Tibial nerve (tissue), 4 donors: Measurements from ENCODE around the gene DPM1. TPM values are rescaled to one million over a fixed set of nuclear protein-coding genes. Genes with fewer than 3 reads are reported as not detected.

ENCODE experiments used
- DNase-seq, 2 donors: peaks; one replicate each; pipeline ENCODE4 v3.0.0-alpha.2; 2019; ENCODE audit warnings: low spot score in 2 of 2
- H3K27ac ChIP-seq, 4 donors: fragments of 200-600 bp; sonication (generic) in 3 of 4; one replicate each; pipeline ENCODE4 v1.5.1; 2017 to 2019; ENCODE audit warnings: mild to moderate bottlenecking in 1 of 4
- H3K27me3 ChIP-seq, 2 donors: fragments of 200-600 bp; sonication (generic) in 1 of 2; one replicate each; pipeline versions ENCODE4 v1.5.1 to v1.6.0; 2017 to 2019
- H3K36me3 ChIP-seq, 3 donors: fragments of 200-600 bp; sonication (generic); one replicate each; pipeline ENCODE4 v1.5.1; 2018 to 2019
- H3K4me1 ChIP-seq, 4 donors: fragments of 200-600 bp; sonication (generic) in 3 of 4; one replicate each; pipeline ENCODE4 v1.5.1; 2017 to 2019
- H3K4me3 ChIP-seq, 4 donors: fragments of 200-600 bp; sonication (generic) in 3 of 4; one replicate each; pipeline ENCODE4 v1.5.1; 2017 to 2019; ENCODE audit warnings: mild to moderate bottlenecking in 1 of 4, moderate library complexity in 1 of 4
- H3K9me3 ChIP-seq, 4 donors: fragments of 200-600 bp; sonication (generic) in 3 of 4; one replicate each; pipeline ENCODE4 v1.5.1; 2017 to 2019
- EP300 ChIP-seq, 2 donors: sonication (generic); formaldehyde crosslinking; IDR thresholded peaks; one replicate each; pipeline ENCODE4 v1.6.1; 2017; ENCODE audit warnings: antibody characterized with exemption in 2 of 2, mild to moderate bottlenecking in 1 of 2
- POLR2A ChIP-seq, 2 donors: fragments of 450-650 bp; IDR thresholded peaks; one replicate each; pipeline ENCODE4 v1.6.1; 2017; ENCODE audit warnings: antibody characterized with exemption in 2 of 2, mild to moderate bottlenecking in 2 of 2, moderate library complexity in 2 of 2
- WGBS, 2 donors: methylation state at CpG; one replicate each; pipeline ENCODE4 v1.1.5; 2018; 5-methylcytosine and 5-hydroxymethylcytosine counted together
- total RNA-seq, 4 donors: library from RNA; depleted of rRNA; stranded (reverse); fragments of >200 nt; gene quantifications; one replicate each; pipeline ENCODE4 v1.1.0, GENCODE V29; 2016
- TF ChIP-seq, protein P1 (sequence below), 5 experiments: fragments of 200-600 bp in 3 of 5; fragments of 450-650 bp in 2 of 5; sonication (generic) in 3 of 5; IDR thresholded peaks; one replicate each; pipeline ENCODE4 v1.5.1; 2016 to 2019; ENCODE audit warnings: antibody characterized with exemption in 5 of 5, mild to moderate bottlenecking in 3 of 5, moderate library complexity in 2 of 5

The DPM1 gene
- total RNA-seq, 4 donors from 2014 or later = 29.4 to 54.2 (median 42.7) TPM

DNA sequence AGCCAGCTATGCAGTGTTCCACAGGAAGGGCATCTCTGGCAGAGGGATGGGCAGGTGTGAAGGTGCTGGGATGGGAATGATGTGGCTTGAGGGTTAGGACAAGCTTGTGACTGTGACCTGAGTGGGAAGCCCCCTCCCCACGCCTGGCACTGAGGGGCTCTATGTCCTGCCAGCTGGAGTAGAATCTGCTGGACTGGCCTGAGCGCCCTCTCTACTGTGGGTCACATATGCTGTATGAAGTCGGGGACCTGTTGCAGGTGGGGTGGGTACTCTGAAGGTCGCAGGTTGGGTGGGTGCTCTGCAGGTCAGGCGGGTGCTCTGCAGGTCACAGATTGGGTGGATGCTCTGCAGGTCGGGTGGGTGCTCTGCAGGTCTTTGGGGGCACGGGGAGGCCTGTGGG lies 44.3 kb upstream of the DPM1 start:
- H3K4me3 ChIP-seq = no peak overlapping the region
- peaks cover 0 to 4% of the 10 kb centered on the region in 2 donors for H3K27me3 ChIP-seq
- no peaks in the 10 kb centered on the region for H3K36me3 ChIP-seq
- DNase-seq = no peak
- H3K27ac ChIP-seq = peak overlapping the region in 1 of 4 donors; percentile 35
- TF ChIP-seq POLR2A (IDR thresholded peaks at IDR 0.05) = no peak
- TF ChIP-seq EP300 (IDR thresholded peaks at IDR 0.05) = no peak
- TF ChIP-seq, protein P1, sequence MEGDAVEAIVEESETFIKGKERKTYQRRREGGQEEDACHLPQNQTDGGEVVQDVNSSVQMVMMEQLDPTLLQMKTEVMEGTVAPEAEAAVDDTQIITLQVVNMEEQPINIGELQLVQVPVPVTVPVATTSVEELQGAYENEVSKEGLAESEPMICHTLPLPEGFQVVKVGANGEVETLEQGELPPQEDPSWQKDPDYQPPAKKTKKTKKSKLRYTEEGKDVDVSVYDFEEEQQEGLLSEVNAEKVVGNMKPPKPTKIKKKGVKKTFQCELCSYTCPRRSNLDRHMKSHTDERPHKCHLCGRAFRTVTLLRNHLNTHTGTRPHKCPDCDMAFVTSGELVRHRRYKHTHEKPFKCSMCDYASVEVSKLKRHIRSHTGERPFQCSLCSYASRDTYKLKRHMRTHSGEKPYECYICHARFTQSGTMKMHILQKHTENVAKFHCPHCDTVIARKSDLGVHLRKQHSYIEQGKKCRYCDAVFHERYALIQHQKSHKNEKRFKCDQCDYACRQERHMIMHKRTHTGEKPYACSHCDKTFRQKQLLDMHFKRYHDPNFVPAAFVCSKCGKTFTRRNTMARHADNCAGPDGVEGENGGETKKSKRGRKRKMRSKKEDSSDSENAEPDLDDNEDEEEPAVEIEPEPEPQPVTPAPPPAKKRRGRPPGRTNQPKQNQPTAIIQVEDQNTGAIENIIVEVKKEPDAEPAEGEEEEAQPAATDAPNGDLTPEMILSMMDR (IDR thresholded peaks at IDR 0.05) = no peak
- peaks cover 0 to 7% (median 0%) of the 10 kb centered on the region in 4 donors for H3K4me1 ChIP-seq
- H3K9me3 ChIP-seq = no peaks in the 10 kb centered on the region
- WGBS, 2 donors = 83 to 86% methylated on average over 7 of the region's 7 CpGs

DNA sequence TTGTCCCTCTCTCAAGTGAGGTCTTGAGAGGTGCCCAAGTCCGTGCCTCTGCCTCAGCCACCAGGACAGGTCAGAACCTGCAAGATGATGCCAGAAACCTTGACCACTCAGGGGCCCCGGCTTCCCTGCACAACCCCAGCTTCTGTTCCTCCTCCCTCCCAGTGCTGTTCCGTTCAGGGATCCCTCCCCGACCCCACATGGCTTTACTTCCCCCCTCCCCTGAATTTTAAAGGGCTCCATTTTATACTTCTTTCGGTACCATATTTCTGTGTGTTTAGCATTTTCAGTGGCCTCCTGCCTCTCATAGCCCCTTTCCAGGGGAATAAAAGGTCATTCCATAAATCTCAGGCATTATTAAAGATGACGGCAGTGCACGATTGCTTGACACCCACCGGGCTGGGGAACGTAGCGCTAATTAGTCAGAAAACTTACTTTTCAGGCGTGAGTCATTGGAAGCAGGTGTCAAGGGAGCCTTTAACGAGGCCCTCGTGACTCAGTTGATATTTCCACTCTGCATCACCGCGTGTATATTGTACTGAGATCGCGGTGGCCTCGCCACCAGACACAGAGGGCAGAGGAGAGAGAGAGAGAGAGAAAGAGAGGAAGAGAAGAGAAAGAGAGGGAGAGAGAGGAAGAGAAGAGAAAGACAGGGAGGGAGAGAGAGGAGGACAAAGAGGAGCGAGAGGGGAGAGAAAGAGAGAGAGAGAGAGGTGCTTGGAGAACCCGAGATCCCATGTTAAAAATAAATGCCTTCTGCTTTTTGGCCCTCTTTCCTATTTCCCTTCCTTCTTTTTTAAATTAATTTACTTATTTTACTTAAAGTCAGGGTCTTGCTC lies 43.3 kb upstream of the DPM1 start:
- H3K4me3 ChIP-seq = no peak overlapping the region
- 60 to 68% methylated on average over 19 to 20 of the region's 20 CpGs for WGBS, 2 donors
- TF ChIP-seq EP300 (IDR thresholded peaks at IDR 0.05) = no peak
- TF ChIP-seq, protein P1 (IDR thresholded peaks at IDR 0.05) = no peak
- TF ChIP-seq POLR2A (IDR thresholded peaks at IDR 0.05) = no peak
- peaks cover 0 to 7% (median 0%) of the 10 kb centered on the region in 4 donors for H3K4me1 ChIP-seq
- no peak for DNase-seq
- H3K27me3 ChIP-seq = peaks cover 0 to 4% of the 10 kb centered on the region in 2 donors
- H3K27ac ChIP-seq = no peak overlapping the region
- no peaks in the 10 kb centered on the region for H3K36me3 ChIP-seq
- no peaks in the 10 kb centered on the region for H3K9me3 ChIP-seq

DNA sequence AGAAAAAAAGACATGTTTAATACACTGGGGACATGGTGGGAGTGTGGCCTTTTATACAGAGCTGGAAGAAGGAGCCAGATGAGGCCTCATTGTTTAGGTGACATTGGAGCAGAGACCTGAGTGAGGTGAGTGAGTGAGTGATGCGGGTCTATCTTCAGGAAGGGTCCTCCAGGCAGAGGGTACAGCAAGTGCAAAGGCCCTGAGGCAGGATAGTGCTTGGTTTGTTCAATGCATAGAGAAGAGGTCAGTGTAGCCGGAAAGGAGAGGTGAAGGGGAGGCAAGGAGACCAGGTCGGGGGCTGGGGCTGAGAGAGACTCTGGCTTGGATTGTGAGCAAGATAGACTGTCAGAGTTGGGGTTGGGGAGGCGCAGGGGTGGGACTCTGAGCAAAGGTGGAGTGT lies 41.0 kb upstream of the DPM1 start:
- no peak overlapping the region for H3K4me3 ChIP-seq
- peaks cover 0 to 4% of the 10 kb centered on the region in 2 donors for H3K27me3 ChIP-seq
- H3K36me3 ChIP-seq = no peaks in the 10 kb centered on the region
- H3K27ac ChIP-seq = no peak overlapping the region
- peaks cover 0 to 7% (median 0%) of the 10 kb centered on the region in 4 donors for H3K4me1 ChIP-seq
- no peak for DNase-seq
- WGBS, 2 donors = 91 to 94% methylated on average over 4 of the region's 4 CpGs
- TF ChIP-seq EP300 (IDR thresholded peaks at IDR 0.05) (no peak), POLR2A (IDR thresholded peaks at IDR 0.05) (no peak)
- TF ChIP-seq, protein P1 (IDR thresholded peaks at IDR 0.05) = no peak
- no peaks in the 10 kb centered on the region for H3K9me3 ChIP-seq

DNA sequence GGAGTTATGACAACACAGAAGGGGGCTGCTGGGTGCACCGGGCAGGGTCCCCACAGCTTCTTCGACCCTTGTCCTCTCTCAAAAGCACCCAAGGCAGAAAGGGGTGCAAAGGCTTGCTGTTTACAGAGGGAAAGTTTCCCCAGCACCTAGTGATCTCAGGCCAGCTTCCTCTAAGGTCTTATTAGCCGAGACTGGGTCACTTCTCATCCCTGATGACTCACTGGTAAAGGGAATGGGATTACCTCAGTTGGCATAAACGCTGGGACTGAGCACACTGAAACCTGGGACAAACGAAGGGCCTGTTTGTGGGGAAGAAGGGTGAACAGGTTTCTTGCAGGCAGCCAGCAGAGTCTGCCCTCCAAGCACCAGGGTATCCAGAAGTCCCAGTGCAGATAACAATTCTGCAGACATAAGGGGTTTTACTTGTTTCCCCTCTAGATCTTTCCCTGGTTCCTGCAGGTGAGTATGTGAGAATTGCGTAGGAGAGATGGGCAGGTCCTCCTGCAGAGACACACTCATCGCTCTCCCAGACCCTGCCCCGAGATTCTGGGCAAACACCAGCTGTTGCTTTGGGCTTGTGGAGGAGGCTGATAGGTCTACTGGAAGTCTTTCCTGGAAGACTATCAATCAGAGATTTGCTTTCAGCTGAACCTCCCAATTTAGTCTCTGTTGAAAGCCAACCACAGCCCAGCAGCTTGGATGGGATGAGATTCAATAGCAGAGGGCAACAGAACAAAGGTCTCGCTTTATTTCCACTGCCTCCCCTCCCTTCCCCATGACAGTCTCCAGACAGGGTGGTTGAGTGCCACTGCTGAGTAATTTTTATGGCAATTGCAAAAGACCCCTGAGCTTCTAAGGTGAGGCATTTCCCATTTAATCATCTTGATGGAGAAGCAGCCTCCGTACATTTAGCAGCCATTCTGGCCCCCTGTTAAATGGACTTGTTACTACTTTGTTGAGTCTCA lies 38.9 kb upstream of the DPM1 start:
- no peak for DNase-seq
- Histone ChIP-seq H3K4me1 (no peaks in the 10 kb centered on the region), H3K4me3 (no peak overlapping the region), H3K9me3 (no peaks in the 10 kb centered on the region), H3K36me3 (no peaks in the 10 kb centered on the region), H3K27ac (no peak overlapping the region), H3K27me3 (peaks cover 0 to 11% of the 10 kb centered on the region in 2 donors)
- 57% methylated on average over 9 to 10 of the region's 10 CpGs for WGBS, 2 donors
- TF ChIP-seq POLR2A (IDR thresholded peaks at IDR 0.05) (no peak), EP300 (IDR thresholded peaks at IDR 0.05) (no peak)
- TF ChIP-seq, protein P1 (IDR thresholded peaks at IDR 0.05) = no peak
